Hepatocyte (in vitro differentiated cells): Measurements from ENCODE around the gene CMKLR1. TPM values are rescaled to one million over a fixed set of nuclear protein-coding genes. Genes with fewer than 3 reads are reported as not detected.
A peak's percentile ranks its signal among the peaks of the same experiment; 100 is the strongest.

Experiments used
- DNase-seq: peaks from one replicate; pipeline ENCODE4 v3.0.0-alpha.2; 2016; ENCODE audit warnings: low spot score
- H2AFZ ChIP-seq: fragments of 200-600 bp; sonication (generic); 2 replicates; pipeline ENCODE4 v1.6.0; 2016; ENCODE audit warnings: antibody characterized with exemption, mild to moderate bottlenecking
- H3K27ac ChIP-seq: fragments of 200-600 bp; sonication (generic); 2 replicates; pipeline ENCODE4 v1.5.1; 2016; ENCODE audit warnings: mild to moderate bottlenecking
- H3K27me3 ChIP-seq: fragments of 200-600 bp; sonication (generic); 2 replicates; pipeline ENCODE4 v1.6.1; 2016
- H3K36me3 ChIP-seq: fragments of 200-600 bp; sonication (generic); replicated peaks from 2 replicates; pipeline ENCODE4 v1.5.1; 2016; ENCODE audit warnings: low read depth; ENCODE audit not compliant: insufficient read depth
- H3K4me1 ChIP-seq: fragments of 200-600 bp; sonication (generic); 2 replicates; pipeline ENCODE4 v1.5.1; 2016; ENCODE audit warnings: mild to moderate bottlenecking, moderate library complexity; ENCODE audit not compliant: insufficient read depth
- H3K4me2 ChIP-seq: fragments of 200-600 bp; sonication (generic); 2 replicates; pipeline ENCODE4 v1.6.0; 2016
- H3K4me3 ChIP-seq: fragments of 200-600 bp; sonication (generic); 2 replicates; pipeline ENCODE4 v1.5.1; 2016; ENCODE audit warnings: mild to moderate bottlenecking
- H3K79me2 ChIP-seq: fragments of 200-600 bp; sonication (generic); 2 replicates; pipeline ENCODE4 v1.6.0; 2017; ENCODE audit warnings: mild to moderate bottlenecking
- H3K9me2 ChIP-seq: fragments of 200-600 bp; sonication (generic); replicated peaks from 2 replicates; pipeline ENCODE4 v1.6.0; 2017; ENCODE audit warnings: mild to moderate bottlenecking; ENCODE audit not compliant: insufficient read depth
- H3K9me3 ChIP-seq: fragments of 200-600 bp; sonication (generic); 2 replicates; pipeline ENCODE4 v1.5.1; 2016; ENCODE audit warnings: low read depth, mild to moderate bottlenecking
- H4K20me1 ChIP-seq: fragments of 200-600 bp; sonication (generic); 2 replicates; pipeline ENCODE4 v1.6.0; 2016; ENCODE audit warnings: mild to moderate bottlenecking; ENCODE audit not compliant: insufficient read depth, poor library complexity, severe bottlenecking
- EZH2 ChIP-seq: fragments of 200-600 bp; sonication (generic); IDR thresholded peaks from 2 replicates; pipeline ENCODE4 v1.6.1; 2016; ENCODE audit warnings: antibody characterized with exemption, mild to moderate bottlenecking, borderline replicate concordance
- EZH2phosphoT487 ChIP-seq: fragments of 200-600 bp; sonication (generic); IDR thresholded peaks from one replicate; pipeline ENCODE4 v1.6.1; 2018; ENCODE audit warnings: antibody characterized with exemption, mild to moderate bottlenecking, low read depth, moderate library complexity; ENCODE audit not compliant: unreplicated experiment, severe bottlenecking
- WGBS: methylation state at CpG from one replicate; pipeline ENCODE4 v1.1.6; 2016; ENCODE audit warnings: low lambda C conversion rate; ENCODE audit errors: missing lambda C conversion rate; 5-methylcytosine and 5-hydroxymethylcytosine counted together
- polyA plus RNA-seq: library from polyadenylated mRNA; unstranded; fragments of >200 nt; fragmentation: Nextera tagmentation; extraction: Ambion mirVana; gene quantifications from 2 replicates; pipeline ENCODE4 v1.2.1, GENCODE V29; 2016
- total RNA-seq: library from RNA; depleted of rRNA; stranded (reverse); fragments of >200 nt; gene quantifications from 2 replicates; pipeline ENCODE4 v1.2.3, GENCODE V29; 2014
- TF ChIP-seq, protein P1 (sequence below): fragments of 200-600 bp; sonication (generic); IDR thresholded peaks from 2 replicates; pipeline ENCODE4 v1.5.1; 2016; ENCODE audit warnings: antibody characterized with exemption, mild to moderate bottlenecking; ENCODE audit not compliant: poor library complexity

Gene CMKLR1
- total and polyA plus RNA-seq, 2 experiments from 2014 or later: 2.2 to 3.1 TPM

GRCh38 chr12:108355069-108355468 lies 16.0 kb upstream of the CMKLR1 start:
- DNase-seq: no peak
- Histone ChIP-seq H3K4me1 (no peaks in the 10 kb centered on the region), H3K27ac (no peak overlapping the region), H3K36me3 (no peaks in the 10 kb centered on the region), H3K9me2 (no peaks in the 10 kb centered on the region), H3K4me3 (no peak overlapping the region), H4K20me1 (no peaks in the 10 kb centered on the region), H3K4me2 (no peak overlapping the region), H3K27me3 (no peaks in the 10 kb centered on the region), H2AFZ (no peak overlapping the region), H3K9me3 (no peaks in the 10 kb centered on the region), H3K79me2 (no peaks in the 10 kb centered on the region)
- no peak for TF ChIP-seq EZH2phosphoT487
- TF ChIP-seq, protein P1, sequence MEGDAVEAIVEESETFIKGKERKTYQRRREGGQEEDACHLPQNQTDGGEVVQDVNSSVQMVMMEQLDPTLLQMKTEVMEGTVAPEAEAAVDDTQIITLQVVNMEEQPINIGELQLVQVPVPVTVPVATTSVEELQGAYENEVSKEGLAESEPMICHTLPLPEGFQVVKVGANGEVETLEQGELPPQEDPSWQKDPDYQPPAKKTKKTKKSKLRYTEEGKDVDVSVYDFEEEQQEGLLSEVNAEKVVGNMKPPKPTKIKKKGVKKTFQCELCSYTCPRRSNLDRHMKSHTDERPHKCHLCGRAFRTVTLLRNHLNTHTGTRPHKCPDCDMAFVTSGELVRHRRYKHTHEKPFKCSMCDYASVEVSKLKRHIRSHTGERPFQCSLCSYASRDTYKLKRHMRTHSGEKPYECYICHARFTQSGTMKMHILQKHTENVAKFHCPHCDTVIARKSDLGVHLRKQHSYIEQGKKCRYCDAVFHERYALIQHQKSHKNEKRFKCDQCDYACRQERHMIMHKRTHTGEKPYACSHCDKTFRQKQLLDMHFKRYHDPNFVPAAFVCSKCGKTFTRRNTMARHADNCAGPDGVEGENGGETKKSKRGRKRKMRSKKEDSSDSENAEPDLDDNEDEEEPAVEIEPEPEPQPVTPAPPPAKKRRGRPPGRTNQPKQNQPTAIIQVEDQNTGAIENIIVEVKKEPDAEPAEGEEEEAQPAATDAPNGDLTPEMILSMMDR: no peak
- TF ChIP-seq EZH2: no peak
- WGBS: 90% methylated on average over 2 of the region's 2 CpGs

- Histone ChIP-seq H3K9me2 (no peaks in the 10 kb centered on the region), H2AFZ (no peak overlapping the region), H3K9me3 (no peaks in the 10 kb centered on the region), H3K4me2 (no peak overlapping the region), H3K36me3 (no peaks in the 10 kb centered on the region), H4K20me1 (no peaks in the 10 kb centered on the region), H3K79me2 (no peaks in the 10 kb centered on the region), H3K4me1 (no peaks in the 10 kb centered on the region), H3K27ac (no peak overlapping the region), H3K27me3 (no peaks in the 10 kb centered on the region), H3K4me3 (no peak overlapping the region)
- DNase-seq: no peak
- TF ChIP-seq, protein P1: no peak
- TF ChIP-seq EZH2: no peak
- TF ChIP-seq EZH2phosphoT487: no peak
Measured at GRCh38 chr12:108352591-108352990, 13.5 kb upstream of the CMKLR1 start.

- Histone ChIP-seq H3K27me3 (no peaks in the 10 kb centered on the region), H3K27ac (no peak overlapping the region), H3K36me3 (no peaks in the 10 kb centered on the region), H3K4me1 (no peaks in the 10 kb centered on the region), H4K20me1 (no peaks in the 10 kb centered on the region), H2AFZ (no peak overlapping the region), H3K9me2 (no peaks in the 10 kb centered on the region), H3K9me3 (no peaks in the 10 kb centered on the region), H3K4me2 (no peak overlapping the region), H3K79me2 (no peaks in the 10 kb centered on the region), H3K4me3 (no peak overlapping the region)
- 92% methylated on average over 3 of the region's 3 CpGs for WGBS
- TF ChIP-seq EZH2phosphoT487 (no peak), EZH2 (no peak)
- TF ChIP-seq, protein P1: no peak
- no peak for DNase-seq
Measured at GRCh38 chr12:108350511-108350910, 11.4 kb upstream of the CMKLR1 start.

GRCh38 chr12:108349278-108349688 lies 10.2 kb upstream of the CMKLR1 start:
- H4K20me1 ChIP-seq: no peaks in the 10 kb centered on the region
- no peak overlapping the region for H2AFZ ChIP-seq
- H3K36me3 ChIP-seq: no peaks in the 10 kb centered on the region
- no peak overlapping the region for H3K4me3 ChIP-seq
- H3K27me3 ChIP-seq: no peaks in the 10 kb centered on the region
- H3K9me2 ChIP-seq: no peaks in the 10 kb centered on the region
- no peak overlapping the region for H3K27ac ChIP-seq
- no peaks in the 10 kb centered on the region for H3K79me2 ChIP-seq
- H3K9me3 ChIP-seq: no peaks in the 10 kb centered on the region
- WGBS: 75% methylated on average over 8 of the region's 8 CpGs
- no peaks in the 10 kb centered on the region for H3K4me1 ChIP-seq
- no peak overlapping the region for H3K4me2 ChIP-seq
- peak; percentile 10 for DNase-seq
- TF ChIP-seq EZH2 (no peak), EZH2phosphoT487 (no peak)
- TF ChIP-seq, protein P1: no peak
